Measurements from ENCODE around the gene P3H3. TPM values are rescaled to one million over a fixed set of nuclear protein-coding genes. Genes with fewer than 3 reads are reported as not detected.

The P3H3 gene
- total RNA-seq, 1 donor from 2014 or later: 22.1 TPM

Other genes with a start within 250 kb of the P3H3 start
- gene CHD4, start 221.0 kb upstream of the P3H3 start, total RNA-seq: 213 and 302 TPM in 2 replicates
- not detected in 2 replicates for gene LPAR5, start 192.4 kb upstream of the P3H3 start, total RNA-seq
- gene ACRBP, start 181.0 kb upstream of the P3H3 start, total RNA-seq: 0.42 and 1.5 TPM in 2 replicates
- 44.0 and 61.1 TPM in 2 replicates for gene ING4, start 165.3 kb upstream of the P3H3 start, total RNA-seq
- gene ZNF384, start 139.0 kb upstream of the P3H3 start, total RNA-seq: 12.1 and 15.9 TPM in 2 replicates
- not detected in 2 replicates for gene PIANP, start 127.6 kb upstream of the P3H3 start, total RNA-seq
- gene COPS7A, start 104.4 kb upstream of the P3H3 start, total RNA-seq: 31.7 and 41.4 TPM in 2 replicates
- 107 and 161 TPM in 2 replicates for gene MLF2, start 75.3 kb upstream of the P3H3 start, total RNA-seq
- gene PTMS, start 62.0 kb upstream of the P3H3 start, total RNA-seq: 65.5 and 130 TPM in 2 replicates
- under 0.01 and 0.05 TPM in 2 replicates for gene LAG3, start 55.9 kb upstream of the P3H3 start, total RNA-seq
- gene CD4, start 38.9 kb upstream of the P3H3 start, total RNA-seq: not detected in 2 replicates
- gene GPR162, start 6.6 kb upstream of the P3H3 start, total RNA-seq: 0.93 and 1.9 TPM in 2 replicates
- gene GNB3, start 12.5 kb downstream of the P3H3 start, total RNA-seq: 0.28 and 1.0 TPM in 2 replicates
- 5.6 and 24.0 TPM in 2 replicates for gene CDCA3, start 22.9 kb downstream of the P3H3 start, total RNA-seq
- 85.3 and 128 TPM in 2 replicates for gene USP5, start 23.7 kb downstream of the P3H3 start, total RNA-seq
- gene TPI1, start 39.1 kb downstream of the P3H3 start, total RNA-seq: 625 and 743 TPM in 2 replicates
- 3.5 and 6.0 TPM in 2 replicates for gene SPSB2, start 44.9 kb downstream of the P3H3 start, total RNA-seq
- gene LRRC23, start 76.4 kb downstream of the P3H3 start, total RNA-seq: 2.2 and 5.8 TPM in 2 replicates
- 2.8 and 2.9 TPM in 2 replicates for gene ENO2, start 86.2 kb downstream of the P3H3 start, total RNA-seq
- gene ATN1, start 99.6 kb downstream of the P3H3 start, total RNA-seq: 12.1 and 18.7 TPM in 2 replicates
- not detected in 2 replicates for gene RNU7-1, start 115.4 kb downstream of the P3H3 start, total RNA-seq
- 73.7 and 177 TPM in 2 replicates for gene C12orf57, start 115.6 kb downstream of the P3H3 start, total RNA-seq
- gene PTPN6, start 122.9 kb downstream of the P3H3 start, total RNA-seq: 2.4 and 3.4 TPM in 2 replicates
- gene PHB2, start 142.3 kb downstream of the P3H3 start, total RNA-seq: 191 and 205 TPM in 2 replicates
- 35.6 and 39.3 TPM in 2 replicates for gene EMG1, start 142.5 kb downstream of the P3H3 start, total RNA-seq
- 8.0 and 15.3 TPM in 2 replicates for gene LPCAT3, start 190.1 kb downstream of the P3H3 start, total RNA-seq
- 0.19 and 1.4 TPM in 2 replicates for gene C1S, start 232.3 kb downstream of the P3H3 start, total RNA-seq

Measured in dermis blood vessel endothelial cell (primary cell).